MM.1S (cell line): ENCODE measurements around the gene SC5D.

Experiments used
- DNase-seq: peaks from one replicate; pipeline ENCODE4 v3.0.0-alpha.2; 2015
- H2AFZ ChIP-seq: fragments of 300-600 bp; sonication (generic); 2 replicates; pipeline ENCODE4 v1.6.0; 2016; ENCODE audit warnings: antibody characterized with exemption, low read length
- H3F3A ChIP-seq: fragments of 300-600 bp; sonication (generic); 2 replicates; pipeline ENCODE4 v1.6.1; 2016; ENCODE audit warnings: mild to moderate bottlenecking, antibody characterized with exemption, low read length, moderate library complexity, mixed read lengths; ENCODE audit not compliant: insufficient read depth
- H3K27ac ChIP-seq: fragments of 300-600 bp; sonication (generic); 2 replicates; pipeline ENCODE4 v1.5.1; 2016; ENCODE audit warnings: mild to moderate bottlenecking, low read length
- H3K27me3 ChIP-seq: fragments of 300-600 bp; sonication (generic); replicated peaks from 2 replicates; pipeline ENCODE4 v1.6.0; 2016; ENCODE audit warnings: low read length; ENCODE audit not compliant: insufficient read depth
- H3K36me3 ChIP-seq: fragments of 300-600 bp; sonication (generic); replicated peaks from 2 replicates; pipeline ENCODE4 v1.6.1; 2016; ENCODE audit warnings: mild to moderate bottlenecking, low read length, mixed read lengths; ENCODE audit not compliant: insufficient read depth
- H3K4me1 ChIP-seq: fragments of 300-600 bp; sonication (generic); 2 replicates; pipeline ENCODE4 v1.6.1; 2016; ENCODE audit warnings: low read length, mixed read lengths
- H3K4me2 ChIP-seq: fragments of 300-600 bp; sonication (generic); 2 replicates; pipeline ENCODE4 v1.6.0; 2016; ENCODE audit warnings: low read depth, low read length
- H3K4me3 ChIP-seq: fragments of 300-600 bp; sonication (generic); 2 replicates; pipeline ENCODE4 v1.5.1; 2016; ENCODE audit warnings: low read length, mixed read lengths
- H3K79me2 ChIP-seq: fragments of 300-600 bp; sonication (generic); 2 replicates; pipeline ENCODE4 v1.6.1; 2016; ENCODE audit warnings: mixed run types, low read length, mixed read lengths
- H3K9ac ChIP-seq: fragments of 300-600 bp; sonication (generic); 2 replicates; pipeline ENCODE4 v1.6.1; 2016; ENCODE audit warnings: low read length, mixed read lengths
- H3K9me2 ChIP-seq: fragments of 300-600 bp; sonication (generic); replicated peaks from 2 replicates; pipeline ENCODE4 v1.6.1; 2016; ENCODE audit warnings: mild to moderate bottlenecking, low read length, mixed read lengths; ENCODE audit not compliant: insufficient read depth
- H3K9me3 ChIP-seq: fragments of 300-600 bp; sonication (generic); replicated peaks from 2 replicates; pipeline ENCODE4 v1.6.1; 2016; ENCODE audit warnings: mild to moderate bottlenecking, low read length, mixed read lengths; ENCODE audit not compliant: insufficient read depth
- H4K20me1 ChIP-seq: fragments of 300-600 bp; sonication (generic); 2 replicates; pipeline ENCODE4 v1.6.1; 2016; ENCODE audit warnings: mild to moderate bottlenecking, low read length, moderate library complexity, mixed read lengths; ENCODE audit not compliant: insufficient read depth
- CTCF ChIP-seq: fragments of 300-600 bp; sonication (generic); IDR thresholded peaks from 2 replicates; pipeline ENCODE4 v1.5.1; 2016; ENCODE audit warnings: antibody characterized with exemption, low read length, mixed read lengths
- EZH2 ChIP-seq: fragments of 300-600 bp; sonication (generic); optimal IDR thresholded peaks from 2 replicates; pipeline ENCODE3; 2017; ENCODE audit warnings: low read depth, mild to moderate bottlenecking, antibody characterized with exemption, low read length, mixed read lengths
- EZH2phosphoT487 ChIP-seq: fragments of 300-600 bp; sonication (generic); IDR thresholded peaks from 2 replicates; pipeline ENCODE4 v1.6.1; 2018; ENCODE audit warnings: antibody characterized with exemption, low read length

The SC5D gene

GRCh38 chr11:121310908-121311307, 18.3 kb downstream of the SC5D start:
- H3K9me3 ChIP-seq, result no peaks in the 10 kb centered on the region
- H3K27ac ChIP-seq, result no peak overlapping the region
- TF ChIP-seq EZH2phosphoT487 (no peak), CTCF (no peak), EZH2 (no peak)
- no peak overlapping the region for H3K9ac ChIP-seq
- no peak overlapping the region for H3K4me3 ChIP-seq
- no peak for DNase-seq
- peaks cover 7% of the 10 kb centered on the region for H3K27me3 ChIP-seq
- H3K4me2 ChIP-seq, result no peak overlapping the region
- H3F3A ChIP-seq, result no peaks in the 10 kb centered on the region; the same call in 1 of the 2 replicates
- peaks cover 12% of the 10 kb centered on the region for H3K4me1 ChIP-seq
- peaks cover 5% of the 10 kb centered on the region; the same call in 1 of the 2 replicates for H4K20me1 ChIP-seq
- no peaks in the 10 kb centered on the region for H3K79me2 ChIP-seq
- H3K36me3 ChIP-seq, result no peaks in the 10 kb centered on the region
- H3K9me2 ChIP-seq, result no peaks in the 10 kb centered on the region
- H2AFZ ChIP-seq, result no peak overlapping the region

GRCh38 chr11:121311373-121311772, 18.8 kb downstream of the SC5D start:
- Histone ChIP-seq H2AFZ (no peak overlapping the region), H3K4me1 (peaks cover 12% of the 10 kb centered on the region), H3K9me3 (no peaks in the 10 kb centered on the region), H3K27ac (no peak overlapping the region), H3K79me2 (no peaks in the 10 kb centered on the region), H3F3A (no peaks in the 10 kb centered on the region; the same call in 1 of the 2 replicates), H4K20me1 (peaks cover 5% of the 10 kb centered on the region; the same call in 1 of the 2 replicates), H3K36me3 (no peaks in the 10 kb centered on the region), H3K27me3 (peaks cover 7% of the 10 kb centered on the region), H3K4me3 (no peak overlapping the region), H3K9ac (no peak overlapping the region), H3K4me2 (no peak overlapping the region), H3K9me2 (no peaks in the 10 kb centered on the region)
- DNase-seq, result no peak
- TF ChIP-seq CTCF (no peak), EZH2 (no peak), EZH2phosphoT487 (no peak)

GRCh38 chr11:121312483-121312882, 19.9 kb downstream of the SC5D start:
- no peaks in the 10 kb centered on the region for H3K9me2 ChIP-seq
- TF ChIP-seq CTCF (no peak), EZH2 (no peak), EZH2phosphoT487 (no peak)
- H3K4me1 ChIP-seq, result peaks cover 12% of the 10 kb centered on the region
- H3K27ac ChIP-seq, result no peak overlapping the region
- no peak overlapping the region for H2AFZ ChIP-seq
- DNase-seq, result no peak
- no peaks in the 10 kb centered on the region for H3K79me2 ChIP-seq
- H3K27me3 ChIP-seq, result peaks cover 7% of the 10 kb centered on the region
- no peaks in the 10 kb centered on the region; the same call in 1 of the 2 replicates for H3F3A ChIP-seq
- peaks cover 5% of the 10 kb centered on the region; the same call in 1 of the 2 replicates for H4K20me1 ChIP-seq
- no peaks in the 10 kb centered on the region for H3K9me3 ChIP-seq
- no peaks in the 10 kb centered on the region for H3K36me3 ChIP-seq
- H3K4me2 ChIP-seq, result no peak overlapping the region
- H3K9ac ChIP-seq, result no peak overlapping the region
- no peak overlapping the region for H3K4me3 ChIP-seq
